GM13977 (cell line): Measurements from ENCODE around the gene STARD3.
"Not testable (repeated sequence)": the region's sequence is repeated elsewhere in the genome, so short reads cannot be mapped to it uniquely, and the experiment has no call there.

Source experiments
- DNase-seq: peaks from one replicate; pipeline ENCODE4 v3.0.0; 2012; ENCODE audit warnings: low spot score
- in situ Hi-C: fragments of 300-500 bp; cut with MboI; formaldehyde crosslinking; loops from one replicate; pipeline ENCODE4 v1.12.0; 2022; ENCODE audit warnings: low sequenced_read_pairs, low pct_unique_long_range_greater_than_20kb, mixed read lengths, inconsistent platforms; ENCODE audit not compliant: unreplicated experiment
- TF ChIP-seq, protein P1 (sequence below): IDR thresholded peaks from 2 replicates; pipeline ENCODE4 v1.5.1; 2012; ENCODE audit warnings: mild to moderate bottlenecking, control low read depth; ENCODE audit not compliant: insufficient read depth; ENCODE audit errors: extremely low read depth, missing control alignments

The STARD3 gene

DNA sequence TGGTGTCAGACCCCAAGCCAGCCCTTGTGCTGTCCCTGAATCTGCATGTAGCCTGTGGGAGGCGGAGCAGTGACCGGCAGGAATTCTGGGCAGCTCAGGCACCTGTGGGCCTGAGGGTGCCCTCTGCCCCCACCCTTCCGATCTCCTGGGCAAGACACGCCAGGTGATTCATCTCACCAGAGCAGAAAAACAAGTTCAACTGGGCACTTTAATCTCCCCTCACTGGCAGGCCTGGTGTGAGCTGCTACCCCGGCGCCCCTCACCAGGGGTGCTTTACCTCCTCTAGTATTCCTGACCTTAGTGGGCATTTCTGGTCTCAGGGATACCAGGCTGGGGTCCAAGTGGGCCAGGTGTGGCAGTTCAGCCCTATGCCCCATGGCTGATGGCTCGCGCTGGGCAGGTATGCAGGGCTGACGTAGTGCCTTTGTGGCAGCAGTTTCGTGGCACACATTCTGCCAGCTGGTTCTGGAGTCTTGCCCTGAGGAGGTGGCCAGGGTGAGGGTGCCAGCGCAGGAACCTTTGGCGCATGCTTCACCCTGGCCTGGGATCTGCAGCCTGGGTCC is 68.9 kb downstream of the STARD3 start:
- TF ChIP-seq, protein P1, sequence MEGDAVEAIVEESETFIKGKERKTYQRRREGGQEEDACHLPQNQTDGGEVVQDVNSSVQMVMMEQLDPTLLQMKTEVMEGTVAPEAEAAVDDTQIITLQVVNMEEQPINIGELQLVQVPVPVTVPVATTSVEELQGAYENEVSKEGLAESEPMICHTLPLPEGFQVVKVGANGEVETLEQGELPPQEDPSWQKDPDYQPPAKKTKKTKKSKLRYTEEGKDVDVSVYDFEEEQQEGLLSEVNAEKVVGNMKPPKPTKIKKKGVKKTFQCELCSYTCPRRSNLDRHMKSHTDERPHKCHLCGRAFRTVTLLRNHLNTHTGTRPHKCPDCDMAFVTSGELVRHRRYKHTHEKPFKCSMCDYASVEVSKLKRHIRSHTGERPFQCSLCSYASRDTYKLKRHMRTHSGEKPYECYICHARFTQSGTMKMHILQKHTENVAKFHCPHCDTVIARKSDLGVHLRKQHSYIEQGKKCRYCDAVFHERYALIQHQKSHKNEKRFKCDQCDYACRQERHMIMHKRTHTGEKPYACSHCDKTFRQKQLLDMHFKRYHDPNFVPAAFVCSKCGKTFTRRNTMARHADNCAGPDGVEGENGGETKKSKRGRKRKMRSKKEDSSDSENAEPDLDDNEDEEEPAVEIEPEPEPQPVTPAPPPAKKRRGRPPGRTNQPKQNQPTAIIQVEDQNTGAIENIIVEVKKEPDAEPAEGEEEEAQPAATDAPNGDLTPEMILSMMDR = no peak
- in situ Hi-C loops = no loop called here
- DNase-seq = no peak

DNA sequence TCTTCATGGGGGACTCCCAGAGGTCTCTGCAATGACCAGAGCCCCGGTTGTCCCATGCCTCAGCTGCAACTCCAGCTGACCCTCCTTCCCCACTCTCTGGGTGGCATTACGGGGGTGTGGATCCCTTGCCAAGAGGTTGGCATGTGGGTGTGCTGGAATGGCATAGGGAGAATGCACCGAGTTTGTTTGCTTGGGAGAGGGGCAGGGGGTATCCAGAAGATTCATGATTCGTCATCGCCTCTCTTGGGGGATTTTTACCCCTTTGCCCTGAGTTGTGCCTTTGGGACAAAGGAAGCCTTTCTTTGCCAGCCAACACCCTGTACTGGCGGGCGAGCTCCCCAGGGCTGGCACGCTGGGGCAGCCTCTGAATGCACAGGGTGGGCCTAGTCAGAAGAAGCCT is 69.4 kb downstream of the STARD3 start:
- in situ Hi-C loops = no loop called here
- DNase-seq = no peak
- TF ChIP-seq, protein P1 = no peak

DNA sequence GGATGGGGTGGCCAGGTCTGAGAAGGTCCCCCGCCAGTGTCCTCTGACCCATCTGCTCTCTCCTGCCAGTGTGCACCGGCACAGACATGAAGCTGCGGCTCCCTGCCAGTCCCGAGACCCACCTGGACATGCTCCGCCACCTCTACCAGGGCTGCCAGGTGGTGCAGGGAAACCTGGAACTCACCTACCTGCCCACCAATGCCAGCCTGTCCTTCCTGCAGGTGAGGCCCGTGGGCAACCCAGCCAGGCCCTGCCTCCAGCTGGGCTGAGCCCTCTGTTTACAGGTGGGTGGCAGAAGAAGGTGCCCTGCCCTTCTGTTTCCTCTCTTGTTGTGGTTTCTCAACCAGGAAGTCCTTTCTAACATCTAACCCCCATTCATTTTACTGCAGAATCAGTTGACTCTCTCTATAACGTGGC is 70.0 kb downstream of the STARD3 start:
- TF ChIP-seq, protein P1 = no peak
- no peak for DNase-seq
- in situ Hi-C loops = no loop called here

- DNase-seq = no peak
- TF ChIP-seq, protein P1 = no peak
- in situ Hi-C loops = no loop called here
Measured at GRCh38 chr17:39709319-39709997, 72.5 kb downstream of the STARD3 start.

GRCh38 chr17:39709998-39710964 is 73.3 kb downstream of the STARD3 start:
- in situ Hi-C loops = no loop called here
- DNase-seq = no peak
- TF ChIP-seq, protein P1 = no peak

DNA sequence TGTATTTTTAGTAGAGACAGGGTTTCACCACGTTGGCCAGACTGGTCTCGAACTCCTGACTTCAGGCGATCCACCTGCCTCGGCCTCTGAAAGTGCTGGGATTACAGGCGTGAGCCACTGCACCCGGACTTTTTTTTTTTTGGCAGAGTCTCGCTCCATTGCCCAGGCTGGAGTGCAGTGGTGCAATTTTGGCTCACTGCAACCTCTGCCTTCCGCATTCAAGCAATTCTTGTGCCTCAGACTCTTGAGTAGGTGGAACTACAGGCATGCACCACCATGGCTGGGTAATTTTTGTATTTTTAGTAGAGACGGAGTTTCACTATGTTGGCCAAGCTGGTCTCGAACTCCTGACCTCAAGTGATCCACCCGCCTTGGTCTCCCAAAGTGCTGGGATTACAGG is 74.1 kb downstream of the STARD3 start:
- in situ Hi-C loops, DNase-seq: not testable (repeated sequence)
